AG09319 (cell line): Measurements from ENCODE around the gene RARB.

ENCODE experiments used
- DNase-seq: peaks from one replicate; pipeline ENCODE4 v3.0.0-alpha.2; 2010; ENCODE audit warnings: low read depth; ENCODE audit errors: extremely low read depth
- TF ChIP-seq, protein P1 (sequence below): IDR thresholded peaks from 2 replicates; pipeline ENCODE4 v1.5.1; 2011; ENCODE audit warnings: low read depth, mild to moderate bottlenecking, inconsistent platforms, low read length, moderate library complexity

Gene RARB

DNA sequence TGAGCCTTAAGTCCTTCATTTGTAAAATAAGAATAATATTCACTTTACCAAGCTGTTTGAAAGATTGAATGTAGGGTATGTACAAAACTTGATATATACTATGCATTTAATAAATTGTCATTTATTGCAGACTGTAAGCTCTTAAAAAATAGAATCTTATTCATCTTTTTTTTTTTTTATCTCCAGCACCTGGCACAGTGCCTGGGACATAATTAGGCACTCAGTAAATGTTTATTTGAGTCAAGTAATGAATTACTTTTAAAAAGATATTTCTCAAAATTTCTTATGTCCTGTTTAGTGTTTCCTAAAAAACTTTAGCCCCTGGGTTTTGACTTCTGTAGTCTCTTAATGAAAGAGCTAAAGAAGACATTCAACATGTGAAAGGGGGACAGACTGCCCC, 164.9 kb downstream of the RARB start:
- TF ChIP-seq, protein P1, sequence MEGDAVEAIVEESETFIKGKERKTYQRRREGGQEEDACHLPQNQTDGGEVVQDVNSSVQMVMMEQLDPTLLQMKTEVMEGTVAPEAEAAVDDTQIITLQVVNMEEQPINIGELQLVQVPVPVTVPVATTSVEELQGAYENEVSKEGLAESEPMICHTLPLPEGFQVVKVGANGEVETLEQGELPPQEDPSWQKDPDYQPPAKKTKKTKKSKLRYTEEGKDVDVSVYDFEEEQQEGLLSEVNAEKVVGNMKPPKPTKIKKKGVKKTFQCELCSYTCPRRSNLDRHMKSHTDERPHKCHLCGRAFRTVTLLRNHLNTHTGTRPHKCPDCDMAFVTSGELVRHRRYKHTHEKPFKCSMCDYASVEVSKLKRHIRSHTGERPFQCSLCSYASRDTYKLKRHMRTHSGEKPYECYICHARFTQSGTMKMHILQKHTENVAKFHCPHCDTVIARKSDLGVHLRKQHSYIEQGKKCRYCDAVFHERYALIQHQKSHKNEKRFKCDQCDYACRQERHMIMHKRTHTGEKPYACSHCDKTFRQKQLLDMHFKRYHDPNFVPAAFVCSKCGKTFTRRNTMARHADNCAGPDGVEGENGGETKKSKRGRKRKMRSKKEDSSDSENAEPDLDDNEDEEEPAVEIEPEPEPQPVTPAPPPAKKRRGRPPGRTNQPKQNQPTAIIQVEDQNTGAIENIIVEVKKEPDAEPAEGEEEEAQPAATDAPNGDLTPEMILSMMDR, result no peak
- no peak for DNase-seq

DNA sequence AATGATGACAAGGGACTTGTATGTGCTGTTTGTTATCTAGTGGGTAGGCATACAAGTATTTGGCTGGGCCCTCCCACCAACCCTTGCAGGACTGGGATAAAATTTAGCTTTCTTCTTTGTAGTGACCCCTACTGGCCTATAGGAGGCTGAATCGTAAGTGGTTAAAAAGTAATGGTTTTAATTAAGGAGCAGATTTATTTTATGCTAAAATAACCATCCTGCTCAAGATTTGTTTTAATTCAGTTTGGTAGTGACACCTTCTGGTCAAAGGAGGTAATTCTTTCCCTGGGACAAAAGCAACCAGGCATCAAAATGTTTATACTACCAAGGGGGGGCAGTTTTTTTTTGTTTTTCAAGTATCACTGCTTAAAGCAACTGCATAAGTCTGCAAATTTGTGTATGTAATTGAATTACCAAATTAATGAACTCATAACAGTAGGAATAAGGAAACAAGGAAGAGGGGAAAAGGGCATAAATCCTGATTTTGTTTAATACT, 166.0 kb downstream of the RARB start:
- TF ChIP-seq, protein P1, result peak; percentile 67
- peak; percentile 66 for DNase-seq

DNA sequence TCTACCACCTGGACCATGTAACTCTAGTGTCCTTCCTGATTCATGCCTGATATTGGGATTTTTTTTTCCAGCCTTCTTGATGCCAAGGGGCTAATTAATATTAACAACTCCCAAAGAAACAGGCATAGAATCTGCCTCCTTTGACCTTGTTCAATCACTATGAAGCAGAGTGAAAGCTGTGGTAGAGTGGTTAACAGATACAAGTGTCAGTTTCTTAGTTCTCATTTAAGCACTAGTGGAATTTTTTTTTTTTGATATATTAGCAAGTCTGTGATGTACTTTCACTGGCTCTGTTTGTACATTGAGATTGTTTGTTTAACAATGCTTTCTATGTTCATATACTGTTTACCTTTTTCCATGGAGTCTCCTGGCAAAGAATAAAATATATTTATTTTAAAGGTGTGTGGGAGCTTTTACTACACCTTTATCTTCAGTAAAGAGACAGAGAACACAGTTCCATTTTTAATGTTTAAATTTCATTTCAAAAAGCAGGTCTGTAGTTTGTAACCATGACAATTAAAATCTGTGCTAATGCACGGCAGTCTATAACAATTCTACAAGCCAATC, 169.6 kb downstream of the RARB start:
- no peak for DNase-seq
- TF ChIP-seq, protein P1, result no peak

- no peak for DNase-seq
- TF ChIP-seq, protein P1, result no peak
Measured at GRCh38 chr3:25603703-25604102, 175.6 kb downstream of the RARB start.

GRCh38 chr3:25604107-25604805, 176.2 kb downstream of the RARB start:
- TF ChIP-seq, protein P1, result no peak
- DNase-seq, result peak; percentile 5

GRCh38 chr3:25610167-25610566, 182.1 kb downstream of the RARB start:
- TF ChIP-seq, protein P1, result no peak
- DNase-seq, result no peak

- TF ChIP-seq, protein P1, result no peak
- DNase-seq, result no peak
Measured at GRCh38 chr3:25610779-25611178, 182.7 kb downstream of the RARB start.
